GM19372 (cell line): ENCODE results near the gene MEGF11.
"Not testable (repeated sequence)": the region's sequence is repeated elsewhere in the genome, so short reads cannot be mapped to it uniquely, and the experiment has no call there.

Source experiments
- ATAC-seq: cut with Tn5 transposase; IDR thresholded peaks from one replicate; pipeline ENCODE4 v1.9.1; 2021; ENCODE audit warnings: mild to moderate bottlenecking, low read depth, moderate library complexity; ENCODE audit not compliant: unreplicated experiment

MEGF11 gene

GRCh38 chr15:66278056-66278455 lies 24.5 kb upstream of the MEGF11 start:
- no peak for ATAC-seq

- no peak for ATAC-seq
These were observed 23.0 kb upstream of the MEGF11 start for GRCh38 chr15:66276546-66276945.

GRCh38 chr15:66275352-66275751 lies 21.8 kb upstream of the MEGF11 start:
- no peak for ATAC-seq

- ATAC-seq: no peak
These were observed 17.4 kb upstream of the MEGF11 start for GRCh38 chr15:66270932-66271331.

- ATAC-seq: no peak
These were observed 16.0 kb upstream of the MEGF11 start for GRCh38 chr15:66269326-66270090.

- no peak for ATAC-seq
These were observed 11.4 kb upstream of the MEGF11 start for GRCh38 chr15:66264859-66265513.

GRCh38 chr15:66262837-66263236 lies 9.3 kb upstream of the MEGF11 start:
- not testable (repeated sequence) for ATAC-seq

- no peak for ATAC-seq
These were observed 7.5 kb upstream of the MEGF11 start for GRCh38 chr15:66261056-66261455.

- no peak for ATAC-seq
These were observed 3.1 kb upstream of the MEGF11 start for GRCh38 chr15:66256692-66257091.

- no peak for ATAC-seq
These were observed 1.6 kb upstream of the MEGF11 start for GRCh38 chr15:66254951-66255676.

GRCh38 chr15:66254089-66254950 lies 770 bp upstream of the MEGF11 start:
- no peak for ATAC-seq

- ATAC-seq: no peak
These were observed 699 bp downstream of the MEGF11 start for GRCh38 chr15:66252685-66253417.

- no peak for ATAC-seq
These were observed 1.5 kb downstream of the MEGF11 start for GRCh38 chr15:66251790-66252684.

- no peak for ATAC-seq
These were observed 2.3 kb downstream of the MEGF11 start for GRCh38 chr15:66251065-66251789.

- ATAC-seq: no peak
These were observed 3.9 kb downstream of the MEGF11 start for GRCh38 chr15:66249605-66250174.

- no peak for ATAC-seq
These were observed 6.6 kb downstream of the MEGF11 start for GRCh38 chr15:66246937-66247336.

- not testable (repeated sequence) for ATAC-seq
These were observed 7.7 kb downstream of the MEGF11 start for GRCh38 chr15:66245832-66246231.

- no peak for ATAC-seq
These were observed 11.7 kb downstream of the MEGF11 start for GRCh38 chr15:66241908-66242285.
